NCI-H2171 treated with DMSO at 0.1 percent for 48 hours (cell line): Measurements from ENCODE around the gene TMEM170B.
"Not testable (repeated sequence)": the region's sequence is repeated elsewhere in the genome, so short reads cannot be mapped to it uniquely, and the experiment has no call there.

Experiments
- DNase-seq: peaks from one replicate; lab custom pipeline; 2025; lab: John Stamatoyannopoulos, UW

Gene TMEM170B

DNA sequence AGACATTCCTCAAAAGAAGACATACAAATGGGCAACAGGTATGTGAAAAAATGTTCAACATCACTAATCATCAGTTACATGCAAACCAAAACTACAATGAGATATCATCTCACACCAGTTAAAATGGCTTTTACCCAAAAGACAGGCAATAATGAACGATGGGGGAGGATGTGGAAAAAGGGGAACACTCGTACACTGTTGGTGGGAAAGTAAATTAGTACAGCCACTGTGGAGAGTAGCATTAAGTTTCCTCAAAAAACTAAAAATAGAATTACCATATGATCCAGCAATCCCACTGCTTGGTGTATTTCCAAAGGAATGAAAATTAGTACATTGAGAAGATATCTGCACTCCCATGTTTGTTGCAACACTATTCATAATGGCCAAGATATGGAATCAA, 8.6 kb upstream of the TMEM170B start:
- no peak for DNase-seq

DNA sequence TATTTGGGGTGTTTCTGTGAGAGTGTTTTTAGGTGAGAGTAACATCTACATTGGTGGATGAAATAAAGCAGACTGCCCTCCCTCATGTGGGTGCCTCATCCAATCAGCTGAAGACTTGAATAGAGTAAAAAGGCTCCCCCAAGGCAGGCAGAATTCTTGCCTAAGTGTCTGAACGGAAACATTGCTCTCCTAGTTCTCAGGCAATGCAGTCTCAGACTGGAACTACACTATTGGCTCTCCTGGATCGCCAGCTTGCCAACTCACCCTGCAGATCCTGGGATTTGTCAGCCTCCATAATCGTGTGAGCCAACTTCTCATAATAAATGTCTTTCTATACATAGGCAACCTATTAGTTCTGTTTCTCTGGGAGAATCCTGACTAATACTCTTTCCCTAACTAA, 5.5 kb upstream of the TMEM170B start:
- no peak for DNase-seq

DNA sequence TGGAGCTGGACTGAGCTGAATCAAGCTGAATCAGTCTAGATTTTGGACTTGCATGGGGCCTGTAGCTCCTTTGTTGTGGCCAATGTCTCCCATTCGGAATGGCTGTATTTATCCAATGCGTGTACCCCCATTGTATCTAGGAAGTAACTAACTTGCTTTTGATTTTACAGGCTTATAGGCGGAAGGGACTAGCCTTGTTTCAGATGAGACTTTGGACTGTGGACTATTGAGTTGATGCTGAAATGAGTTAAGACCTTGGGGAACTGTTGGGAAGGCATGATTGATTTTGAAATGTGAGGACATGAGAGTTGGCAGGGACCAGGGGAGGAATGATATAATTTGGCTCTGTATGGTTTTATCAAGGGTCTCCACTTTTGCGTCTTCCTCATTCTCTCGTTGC, 3.0 kb upstream of the TMEM170B start:
- no peak for DNase-seq

DNA sequence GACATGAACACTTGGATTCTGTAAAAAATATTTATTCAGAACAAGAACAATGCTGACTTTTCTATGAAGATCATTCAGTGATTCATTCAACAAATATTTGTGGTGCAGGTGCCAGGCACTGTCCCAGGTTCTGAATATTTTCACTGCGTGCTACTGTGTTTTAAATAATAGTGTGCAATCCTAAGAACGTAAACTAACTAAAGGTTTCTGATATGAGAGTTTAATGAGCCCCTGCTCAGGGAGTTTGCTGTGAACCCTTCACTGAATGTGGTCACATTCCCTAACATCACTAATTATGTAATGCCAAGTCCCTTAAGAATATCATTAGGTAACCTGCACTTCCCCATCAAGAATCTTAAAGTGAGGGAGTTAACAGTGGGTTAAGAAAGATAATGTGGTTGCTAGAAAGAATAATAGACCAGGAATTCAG, 1.7 kb upstream of the TMEM170B start:
- DNase-seq, result no peak

DNA sequence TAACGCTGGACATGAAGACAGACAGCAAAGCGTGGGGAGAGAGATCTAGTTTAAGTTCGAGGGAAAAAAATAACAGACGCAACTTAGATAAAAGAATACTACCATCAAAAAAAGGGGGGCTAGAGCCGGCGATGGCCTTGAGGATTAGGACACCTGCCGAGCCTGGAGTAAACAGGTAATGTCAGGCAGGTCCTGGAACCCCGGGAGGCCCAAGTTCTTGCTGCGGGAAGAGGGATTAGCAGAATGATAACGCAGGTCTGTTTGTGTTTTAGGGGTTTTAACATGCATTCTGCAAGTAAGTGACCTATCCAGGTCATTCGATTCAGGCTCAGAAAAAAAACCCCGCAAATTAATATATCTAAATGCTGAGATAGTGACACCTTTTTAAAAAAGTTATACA, 754 bp upstream of the TMEM170B start:
- peak; percentile 49 for DNase-seq

DNA sequence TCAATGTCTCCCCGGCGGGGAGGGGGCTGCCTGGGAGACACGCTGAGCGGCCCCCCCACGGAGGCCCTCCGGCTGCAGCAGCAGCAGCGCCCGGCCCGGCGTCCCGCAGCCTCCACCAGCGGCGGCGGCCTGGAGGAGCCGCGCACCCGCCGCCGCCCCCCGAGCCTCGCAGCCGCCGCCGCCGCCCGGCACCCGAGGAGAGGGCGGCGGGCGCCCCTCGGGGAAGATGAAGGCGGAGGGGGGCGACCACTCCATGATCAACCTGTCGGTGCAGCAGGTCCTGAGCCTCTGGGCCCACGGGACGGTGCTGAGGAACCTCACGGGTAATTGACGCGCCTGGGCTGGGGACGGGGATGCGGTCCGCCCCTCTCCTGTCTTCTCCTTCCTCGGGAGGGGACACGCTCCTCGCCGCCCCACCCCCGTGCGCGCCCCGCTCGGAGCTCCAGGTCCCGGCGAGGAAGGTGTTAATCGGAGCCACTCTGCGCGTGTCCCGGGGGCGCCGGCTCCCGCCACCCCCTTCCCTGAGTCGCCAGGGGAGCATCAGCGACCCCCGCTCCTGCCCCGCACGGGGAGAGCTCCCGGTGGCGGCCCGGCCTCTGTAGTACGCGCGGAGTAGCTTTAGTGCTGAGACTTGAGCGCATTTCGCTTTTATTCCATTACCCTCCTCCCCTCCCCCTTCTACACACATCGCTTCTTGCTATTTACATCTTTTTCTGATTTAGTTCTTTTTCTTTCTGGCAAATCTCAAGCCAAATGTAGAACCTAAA, 686 bp downstream of the TMEM170B start:
- peak; percentile 13 for DNase-seq

DNA sequence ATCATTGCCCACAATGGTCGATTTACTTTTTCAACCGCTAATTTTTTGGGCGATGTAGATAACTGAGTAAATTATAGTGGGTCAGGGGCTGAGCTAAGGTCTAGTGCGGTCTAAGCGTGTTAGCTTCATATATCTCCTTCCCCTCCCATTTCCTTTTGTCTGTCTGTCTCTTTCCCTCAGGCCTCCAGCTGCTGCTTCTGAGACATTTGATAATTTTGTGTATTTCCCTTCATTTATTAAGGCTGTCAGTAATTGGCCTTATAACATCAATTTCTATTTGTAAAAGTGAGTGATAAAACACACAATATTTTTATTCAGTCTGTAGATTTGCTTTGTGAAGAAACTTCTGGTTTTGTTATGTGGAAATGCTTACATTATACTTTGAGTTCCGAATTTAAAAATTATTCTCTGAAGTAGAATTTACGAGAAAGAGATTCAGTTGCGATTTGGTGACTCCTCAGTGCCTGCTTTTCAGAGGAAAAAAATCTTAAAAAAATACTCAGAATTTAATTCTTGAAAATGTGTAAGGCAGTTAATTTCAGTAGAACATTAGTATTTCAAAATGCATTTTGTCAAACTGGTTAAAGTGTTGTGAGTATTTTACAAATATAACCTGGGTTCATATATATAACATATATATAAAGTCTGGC, 1.4 kb downstream of the TMEM170B start:
- no peak for DNase-seq

DNA sequence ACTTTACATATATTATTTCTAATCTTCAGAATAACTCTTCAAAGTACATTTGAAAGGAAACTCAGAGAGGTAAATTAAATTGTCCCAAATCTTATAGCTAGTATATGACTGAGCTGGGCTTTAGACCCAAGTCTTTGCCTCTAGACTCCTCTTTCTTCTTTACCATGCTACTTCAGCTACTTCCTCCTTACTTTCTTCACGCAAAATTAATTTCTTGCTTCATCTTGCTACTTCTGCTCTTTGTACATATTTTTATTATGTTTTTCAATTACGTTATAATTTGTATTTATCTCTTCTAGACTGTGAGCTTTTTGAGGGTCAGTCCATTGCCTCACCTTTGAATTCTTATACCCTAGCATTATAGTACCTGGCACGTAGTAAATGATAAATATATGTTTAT, 5.3 kb downstream of the TMEM170B start:
- no peak for DNase-seq

DNA sequence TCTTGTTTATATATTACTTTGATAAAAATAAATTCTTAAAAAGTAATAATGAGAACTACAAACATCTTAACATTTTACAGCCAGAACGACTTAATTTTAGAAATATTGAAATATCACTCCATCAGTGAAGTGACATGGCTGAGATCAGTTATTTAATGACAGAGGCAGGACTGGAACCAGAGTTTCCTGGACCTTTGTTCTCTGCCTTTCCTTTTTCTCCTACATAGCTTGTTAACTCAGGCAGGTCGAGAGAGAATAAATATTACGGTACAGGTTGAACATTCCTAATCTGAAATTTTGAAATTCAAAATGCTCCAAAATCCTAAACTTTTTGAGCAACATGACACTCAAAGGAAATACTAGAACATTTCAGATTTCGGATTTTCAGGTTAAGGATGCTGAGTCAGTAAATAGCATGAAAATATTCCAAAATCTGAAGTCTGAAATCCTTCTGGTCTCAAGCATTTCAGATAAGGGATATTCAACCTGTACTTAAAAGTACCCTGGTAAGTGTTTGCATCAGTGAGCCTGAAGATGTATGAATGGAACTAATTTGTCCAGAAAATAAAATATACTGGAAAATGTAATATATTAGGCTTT, 6.5 kb downstream of the TMEM170B start:
- no peak for DNase-seq

DNA sequence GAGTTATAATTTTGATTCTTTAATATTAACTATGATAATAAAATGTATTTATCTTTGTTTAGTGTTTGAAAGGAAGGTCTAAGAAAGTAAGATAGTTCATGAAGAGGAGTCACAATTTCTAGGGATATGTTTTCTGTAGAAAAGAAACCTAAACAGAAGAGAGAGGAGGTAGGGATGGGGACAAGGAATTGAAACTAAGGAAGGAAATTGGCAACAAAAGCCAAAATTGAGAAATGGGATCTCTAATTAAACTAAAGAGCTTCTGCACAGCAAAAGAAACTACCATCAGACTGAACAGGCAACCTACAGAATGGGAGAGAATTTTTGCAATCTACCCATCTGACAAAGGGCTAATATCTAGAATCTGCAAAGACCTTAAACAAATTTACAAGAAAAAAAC, 10.3 kb downstream of the TMEM170B start:
- not testable (repeated sequence) for DNase-seq

DNA sequence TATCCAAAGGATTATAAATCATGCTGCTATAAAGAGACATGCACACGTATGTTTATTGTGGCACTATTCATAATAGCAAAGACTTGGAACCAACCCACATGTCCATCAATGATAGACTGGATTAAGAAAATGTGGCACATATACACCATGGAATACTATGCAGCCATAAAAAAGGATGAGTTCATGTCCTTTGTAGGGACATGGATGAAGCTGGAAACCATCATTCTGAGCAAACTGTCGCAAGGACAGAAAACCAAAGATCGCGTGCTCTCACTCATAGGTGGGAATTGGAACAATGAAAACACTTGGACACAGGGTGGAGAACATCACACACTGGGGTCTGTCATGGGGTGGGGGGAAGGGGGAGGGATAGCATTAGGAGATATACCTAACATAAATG, 11.0 kb downstream of the TMEM170B start:
- DNase-seq, result not testable (repeated sequence)

DNA sequence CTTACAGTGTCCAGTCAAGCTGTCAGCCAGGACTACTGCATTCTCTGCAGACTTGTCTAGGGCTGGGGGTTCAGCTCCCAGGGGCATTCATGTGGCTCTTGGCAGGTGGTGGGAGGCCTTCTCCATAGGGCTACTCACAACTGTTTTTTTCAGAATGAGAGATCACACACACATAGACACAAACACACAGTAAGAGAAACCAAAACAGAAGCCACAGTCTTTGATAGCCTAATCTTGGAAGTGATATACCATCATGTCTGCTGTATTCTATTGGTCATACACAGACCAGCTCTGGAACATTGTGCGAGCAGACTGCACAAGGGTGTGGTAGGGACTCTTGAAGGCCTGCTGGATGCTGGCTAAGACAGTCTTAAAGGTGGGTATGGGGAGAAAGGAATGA, 13.5 kb downstream of the TMEM170B start:
- DNase-seq, result no peak

DNA sequence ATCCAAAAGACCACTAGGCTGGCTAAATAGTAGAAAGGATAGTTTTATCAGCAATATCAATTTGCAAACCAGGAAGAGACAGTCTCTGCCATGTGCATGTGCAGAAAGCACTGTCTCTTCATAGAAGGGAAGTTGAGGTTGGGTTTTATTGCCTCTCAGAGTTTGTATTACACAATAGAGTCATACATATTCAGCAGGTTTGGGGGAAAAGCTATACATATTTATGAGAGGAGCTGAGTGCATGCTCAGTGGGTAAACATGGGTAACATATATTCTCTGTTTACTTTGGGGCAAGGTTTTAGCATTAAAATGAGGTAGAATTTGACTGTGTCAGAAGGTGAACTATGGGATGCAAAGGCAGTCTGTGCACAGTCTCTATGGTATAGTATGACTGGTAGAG, 14.9 kb downstream of the TMEM170B start:
- no peak for DNase-seq

DNA sequence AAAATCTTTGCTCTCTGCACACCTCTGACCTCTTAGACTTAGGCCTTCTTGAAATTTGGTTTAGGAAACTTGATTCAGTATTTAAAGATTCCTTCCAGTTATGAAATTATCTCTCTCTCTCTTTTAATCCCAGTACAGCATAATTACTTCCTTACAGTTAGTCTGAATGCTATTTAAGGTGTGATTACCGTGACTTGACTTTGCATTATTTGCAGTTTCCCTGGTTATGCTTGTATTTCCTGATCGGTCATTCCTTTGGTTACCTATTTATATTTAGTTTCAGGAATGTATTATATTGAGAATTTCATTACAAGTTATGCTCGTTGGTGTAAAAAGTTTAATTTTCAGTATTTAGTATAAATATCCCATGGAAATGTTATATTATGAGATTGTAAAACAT, 16.3 kb downstream of the TMEM170B start:
- DNase-seq, result no peak

DNA sequence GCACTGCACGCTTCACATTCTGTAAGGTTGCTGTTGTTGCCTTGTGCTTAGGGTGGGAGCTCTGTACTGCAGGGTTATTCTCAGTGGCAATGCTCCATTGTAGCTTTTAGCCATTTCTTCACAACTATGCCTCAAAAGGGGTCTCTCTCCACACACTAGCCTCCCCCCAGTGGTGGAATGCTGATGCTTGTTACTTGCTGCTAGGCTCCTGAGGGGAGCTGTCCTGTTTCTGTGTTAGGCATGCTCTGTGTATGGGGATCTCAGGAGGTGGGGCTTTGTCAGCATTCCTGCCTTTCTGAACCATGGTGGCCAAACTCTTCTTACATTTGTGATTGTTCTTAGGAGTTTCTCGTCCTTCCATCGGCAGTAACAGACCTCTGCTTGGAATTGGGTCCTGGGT, 18.8 kb downstream of the TMEM170B start:
- no peak for DNase-seq

DNA sequence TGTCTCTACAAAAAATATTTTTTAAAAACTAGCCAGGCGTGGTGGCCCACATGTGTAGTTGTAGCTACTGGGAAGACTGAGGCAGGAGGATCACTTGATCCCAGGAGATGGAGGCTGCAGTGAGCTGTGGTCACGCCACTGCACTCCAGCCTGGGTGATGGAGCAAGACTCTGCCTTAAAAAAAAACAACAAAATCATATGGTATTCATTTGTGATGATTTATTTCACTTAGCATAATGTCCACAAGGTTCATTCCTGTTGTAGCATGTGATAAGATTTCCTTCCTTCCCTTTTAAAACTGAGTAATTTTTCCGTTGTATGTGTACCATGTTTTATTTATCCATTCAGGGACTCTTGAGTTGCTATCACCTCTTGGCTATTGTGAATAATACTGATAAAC, 26.2 kb downstream of the TMEM170B start:
- no peak for DNase-seq

DNA sequence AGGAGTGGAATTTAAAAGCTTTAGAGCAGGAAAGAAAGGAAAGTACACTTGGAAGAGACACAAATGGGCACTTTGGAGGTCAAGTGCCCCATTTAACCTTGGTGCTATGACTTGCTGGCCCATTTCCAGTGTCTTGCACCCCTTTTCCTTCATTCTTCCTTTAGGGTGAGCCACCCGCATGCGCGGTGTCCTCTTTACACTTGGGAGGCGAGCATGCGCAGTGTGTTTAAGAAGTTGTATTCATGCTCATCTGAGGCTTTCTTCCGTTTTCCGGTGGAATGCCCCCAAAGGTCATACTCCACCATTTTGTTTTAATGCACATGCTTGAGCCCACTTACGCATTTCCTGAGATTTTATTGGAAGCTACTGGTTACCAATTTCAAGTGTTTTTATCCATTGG, 29.1 kb downstream of the TMEM170B start:
- no peak for DNase-seq

DNA sequence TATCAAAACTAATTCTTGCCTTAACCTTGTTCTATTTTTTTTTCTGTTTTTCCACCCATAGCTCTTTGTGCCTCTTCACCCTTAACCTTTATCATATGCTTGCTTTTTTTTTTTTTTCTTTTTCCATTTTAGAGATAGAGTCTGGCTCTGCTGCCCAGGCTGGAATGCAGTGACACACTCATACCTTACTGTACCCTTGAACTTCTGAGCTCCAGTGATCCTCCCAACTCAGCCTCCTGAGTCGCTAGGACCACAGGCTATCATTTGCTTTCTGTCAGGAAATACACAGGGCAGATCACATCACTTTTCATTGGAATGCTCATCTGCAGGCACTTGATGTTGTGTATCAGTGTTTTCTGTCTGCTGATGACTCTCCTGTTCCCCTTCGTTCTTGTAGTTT, 33.5 kb downstream of the TMEM170B start:
- DNase-seq, result no peak

DNA sequence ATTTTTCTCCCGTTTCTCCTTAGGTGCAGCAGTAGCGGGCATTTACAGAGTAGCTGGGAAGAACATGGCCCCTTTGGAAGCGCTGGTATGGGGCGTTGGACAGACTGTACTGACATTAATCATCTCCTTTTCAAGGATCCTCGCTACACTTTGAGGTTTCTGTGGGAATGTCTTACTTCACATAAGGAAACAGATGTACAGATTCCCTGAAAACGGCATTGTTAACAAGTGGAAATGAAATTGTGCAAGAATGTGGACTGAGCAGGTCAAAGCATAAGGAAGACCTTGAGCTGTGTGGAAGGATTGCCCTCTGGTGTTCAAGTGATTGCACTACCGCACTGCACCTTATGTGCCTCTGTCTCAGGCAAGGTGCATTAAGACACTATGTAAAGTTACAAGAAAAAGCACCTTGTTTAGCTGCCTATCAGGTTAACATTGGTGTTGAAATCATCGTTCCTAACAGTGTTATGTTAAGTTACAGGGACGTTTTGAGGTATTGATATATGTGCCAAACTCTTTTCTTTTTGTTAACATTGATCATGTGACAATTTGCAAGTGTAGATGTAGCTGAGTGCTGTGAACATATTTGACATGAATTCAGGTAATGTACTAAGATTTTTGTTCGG, 38.0 kb downstream of the TMEM170B start:
- peak; percentile 58 for DNase-seq

DNA sequence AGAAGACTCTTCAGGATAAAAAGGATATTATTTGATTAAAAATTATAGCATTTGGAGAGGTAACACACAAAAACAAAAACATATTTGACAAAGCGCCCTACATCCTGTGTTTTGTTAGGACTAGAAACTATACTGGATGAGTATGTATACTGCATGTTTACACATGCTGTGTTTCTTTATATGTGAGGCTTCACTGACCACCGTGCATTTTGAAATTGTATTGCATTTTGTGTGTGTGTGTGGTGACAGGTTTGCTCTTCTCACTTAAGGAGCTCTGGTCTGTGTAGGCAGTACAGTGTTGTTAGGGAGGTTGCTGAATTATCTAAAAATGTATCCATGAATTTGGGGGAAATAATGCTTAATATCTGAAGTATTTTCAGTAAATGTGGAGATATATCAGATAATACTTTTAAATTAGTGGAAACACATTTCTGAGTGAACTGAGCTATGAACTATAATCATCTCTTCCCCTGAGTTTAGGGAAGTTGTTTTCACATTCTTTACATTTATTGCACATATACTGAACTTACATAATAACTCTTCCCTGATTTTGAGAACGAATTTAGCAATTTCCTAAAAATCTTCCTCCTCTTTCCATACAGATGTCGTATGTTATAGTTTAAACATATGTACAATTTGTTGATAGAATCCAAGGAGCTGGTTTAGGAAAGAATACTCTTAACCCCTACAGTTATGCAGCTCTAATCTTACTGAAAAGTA, 43.3 kb downstream of the TMEM170B start:
- no peak for DNase-seq

DNA sequence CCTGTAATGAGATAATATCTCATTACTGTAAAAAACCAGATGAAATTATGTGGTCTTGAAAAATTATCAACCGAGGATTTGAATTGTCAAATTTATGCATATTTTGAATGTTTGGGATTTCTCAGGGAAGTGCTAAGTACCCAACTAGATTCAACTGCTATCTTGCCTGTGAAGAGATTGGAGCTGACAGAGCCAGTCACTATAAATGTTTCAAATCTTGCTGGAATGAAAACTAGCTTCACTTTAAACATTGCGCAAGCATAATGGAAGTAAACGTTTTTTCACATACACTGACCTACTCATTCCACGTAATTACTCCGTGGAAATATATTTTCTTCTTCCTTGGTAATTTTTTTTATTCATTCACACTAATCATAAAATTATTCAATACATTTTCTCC, 46.7 kb downstream of the TMEM170B start:
- DNase-seq, result no peak

DNA sequence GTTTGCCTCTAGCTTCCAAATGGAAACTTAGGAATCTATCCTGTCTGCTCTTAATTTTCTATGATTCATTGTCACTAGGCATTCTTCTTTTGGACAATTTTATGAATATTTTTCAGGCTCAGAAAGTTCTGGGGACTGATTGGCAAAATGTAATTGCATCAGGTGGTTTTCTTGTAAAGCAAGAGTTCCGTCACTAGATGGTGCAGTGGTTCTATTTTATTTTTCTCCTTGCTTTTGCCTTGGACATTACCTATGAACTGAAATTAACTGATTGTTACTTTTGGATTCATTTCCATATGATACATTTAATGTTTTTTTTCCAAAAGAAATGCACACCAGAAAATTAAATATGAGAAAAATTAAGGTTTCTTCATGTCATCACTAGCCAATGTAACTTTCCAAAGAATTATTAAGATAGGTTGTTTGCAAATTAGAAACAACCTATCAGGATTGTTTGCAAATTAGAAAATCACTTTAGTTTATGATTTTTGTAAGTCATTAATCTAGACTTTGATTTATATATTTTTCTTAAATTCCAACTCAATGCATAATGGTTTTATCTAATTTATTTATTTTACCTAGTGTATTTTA, 48.0 kb downstream of the TMEM170B start:
- DNase-seq, result peak; percentile 58
